Calu3 (cell line): ENCODE results near the gene TPGS1. TPM values are rescaled to one million over a fixed set of nuclear protein-coding genes. Genes with fewer than 3 reads are reported as not detected.

Experiments
- BruUV-seq: library from RNA; stranded (reverse); fragments of 400-500 nt; replicated peaks from 2 replicates; lab custom pipeline; 2021; lab: Mats Ljungman, UMichigan
- CTCF ChIA-PET: fragments of 300-600 bp; sonication (Branson Sonifier 250); formaldehyde crosslinking; loops from one replicate; lab custom pipeline; 2022; ENCODE audit warnings: antibody characterized with exemption; lab: Charles Lee
- DNase-seq: peaks from one replicate; pipeline ENCODE4 v3.0.0; 2022
- H3K27ac Mint-ChIP-seq: one replicate; pipeline ENCODE4 v1.8.0; 2022; ENCODE audit warnings: mixed read lengths; ENCODE audit not compliant: unreplicated experiment
- H3K27me3 Mint-ChIP-seq: one replicate; pipeline ENCODE4 v1.8.0; 2022; ENCODE audit warnings: mixed read lengths; ENCODE audit not compliant: unreplicated experiment
- H3K36me3 Mint-ChIP-seq: one replicate; pipeline ENCODE4 v1.8.0; 2022; ENCODE audit warnings: mild to moderate bottlenecking, moderate library complexity, mixed read lengths; ENCODE audit not compliant: insufficient read depth, unreplicated experiment
- H3K4me1 Mint-ChIP-seq: one replicate; pipeline ENCODE4 v1.8.0; 2022; ENCODE audit warnings: mild to moderate bottlenecking, low read depth, mixed read lengths; ENCODE audit not compliant: unreplicated experiment
- H3K4me3 Mint-ChIP-seq: one replicate; pipeline ENCODE4 v1.8.0; 2022; ENCODE audit warnings: mild to moderate bottlenecking, low read depth, moderate library complexity, mixed read lengths; ENCODE audit not compliant: unreplicated experiment
- H3K9me3 Mint-ChIP-seq: one replicate; pipeline ENCODE4 v1.8.0; 2022; ENCODE audit warnings: low read depth, mixed read lengths; ENCODE audit not compliant: unreplicated experiment
- CTCF ChIP-seq: fragments of 200-600 bp; IDR thresholded peaks from one replicate; pipeline ENCODE4 v1.8.0; 2022; ENCODE audit warnings: antibody characterized with exemption; ENCODE audit not compliant: unreplicated experiment
- intact Hi-C: fragments of 100-400 bp; cut with micrococcal nuclease; formaldehyde crosslinking; loops from one replicate; pipeline ENCODE4 v1.10.0; 2022; ENCODE audit not compliant: unreplicated experiment
- total RNA-seq: library from RNA; stranded (reverse); gene quantifications from 2 replicates; pipeline ENCODE4 v1.2.3, GENCODE V29; 2022

The TPGS1 gene
- total RNA-seq, 1 experiment from 2014 or later, result 9.0 TPM

- Mint-ChIP-seq H3K27me3 (no peaks in the 10 kb centered on the region), H3K36me3 (peaks cover 21% of the 10 kb centered on the region), H3K27ac (no peak overlapping the region), H3K4me1 (peaks cover 7% of the 10 kb centered on the region), H3K9me3 (no peaks in the 10 kb centered on the region), H3K4me3 (no peak overlapping the region)
- CTCF ChIA-PET, result no interaction called here
- DNase-seq, result no peak
- BruUV-seq, result no TSS peak
- no peak for TF ChIP-seq CTCF
- intact Hi-C loops, result no loop called here
Measured at GRCh38 chr19:567296-567900, 60.1 kb downstream of the TPGS1 start.

Other genes starting within 250 kb of the TPGS1 start
- 113 and 126 TPM in 2 replicates for gene PLPP2, start 216.1 kb upstream of the TPGS1 start, total RNA-seq
- 22.8 and 28.4 TPM in 2 replicates for gene MIER2, start 162.7 kb upstream of the TPGS1 start, total RNA-seq
- gene C2CD4C, start 98.3 kb upstream of the TPGS1 start, total RNA-seq, result 0.12 and 0.15 TPM in 2 replicates
- gene SHC2, start 46.5 kb upstream of the TPGS1 start, total RNA-seq, result 8.3 and 8.4 TPM in 2 replicates
- gene MADCAM1, start 11.0 kb upstream of the TPGS1 start, total RNA-seq, result 0.34 and 0.47 TPM in 2 replicates
- gene CDC34, start 24.3 kb downstream of the TPGS1 start, total RNA-seq, result 46.1 and 50.6 TPM in 2 replicates
- 0.42 TPM in 1 of 2 replicates, not detected in the other for gene GZMM, start 36.6 kb downstream of the TPGS1 start, total RNA-seq
- gene BSG, start 65.1 kb downstream of the TPGS1 start, total RNA-seq, result 354 and 394 TPM in 2 replicates
- gene HCN2, start 82.4 kb downstream of the TPGS1 start, total RNA-seq, result 0.09 and 0.32 TPM in 2 replicates
- 51.4 and 57.5 TPM in 2 replicates for gene POLRMT, start 126.0 kb downstream of the TPGS1 start, total RNA-seq
- gene FGF22, start 132.4 kb downstream of the TPGS1 start, total RNA-seq, result 0.24 and 0.39 TPM in 2 replicates
- gene RNF126, start 155.7 kb downstream of the TPGS1 start, total RNA-seq, result 44.8 and 46.4 TPM in 2 replicates
- gene FSTL3, start 168.9 kb downstream of the TPGS1 start, total RNA-seq, result 6.9 and 7.1 TPM in 2 replicates
- gene PRSS57, start 188.0 kb downstream of the TPGS1 start, total RNA-seq, result not detected in 2 replicates
- 0.56 and 0.83 TPM in 2 replicates for gene PALM, start 201.4 kb downstream of the TPGS1 start, total RNA-seq
- gene MISP, start 243.6 kb downstream of the TPGS1 start, total RNA-seq, result 73.9 and 90.5 TPM in 2 replicates